Measurements from ENCODE around the gene SHPK.

DNA sequence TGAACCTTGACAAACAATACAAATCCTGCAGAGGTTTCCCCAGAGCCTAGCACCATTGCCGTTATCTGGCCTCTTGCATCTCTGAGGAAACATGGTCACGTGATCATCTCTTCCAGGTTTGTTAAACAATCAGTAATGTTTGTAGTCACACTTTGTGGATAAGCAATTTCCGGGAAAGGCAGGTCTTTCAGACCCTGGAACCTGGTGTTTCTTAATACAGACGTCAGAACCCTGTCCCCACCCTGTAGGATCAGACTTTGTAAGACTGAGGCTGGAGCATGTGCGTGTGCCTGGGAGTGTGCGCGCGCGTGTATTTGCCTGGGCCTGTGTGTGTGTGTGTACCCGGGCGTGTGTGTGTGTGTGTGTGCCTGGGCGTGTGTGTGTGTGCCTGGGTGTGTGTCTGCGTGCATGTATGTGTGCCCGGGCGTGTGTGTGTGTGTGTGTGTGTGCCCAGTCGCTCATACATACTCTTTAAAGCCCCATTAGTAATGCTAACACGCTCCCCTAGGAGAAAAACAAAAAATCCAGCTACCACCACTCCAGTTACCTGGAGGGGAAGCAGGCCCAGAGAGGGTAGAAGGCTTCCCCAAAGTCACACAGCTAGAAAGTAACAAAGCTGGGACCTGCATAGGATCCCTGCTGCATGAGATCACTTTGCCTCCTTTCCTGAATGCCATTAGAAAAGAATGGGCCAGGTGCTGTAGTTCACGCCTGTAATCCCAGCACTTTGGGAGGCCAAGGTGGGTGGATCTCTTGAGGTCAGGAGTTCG is 5.9 kb upstream of the SHPK start:
- TF ChIP-seq ZNF274 (IDR thresholded peaks at IDR 0.05; ENCODE audit: low read depth, low read length): no peak
- no peak for TF ChIP-seq SUZ12 (IDR thresholded peaks at IDR 0.05; ENCODE audit: extremely low read depth, insufficient read depth, insufficient read length)
- TF ChIP-seq YY1 (IDR thresholded peaks at IDR 0.05; ENCODE audit: insufficient read depth, insufficient read length): no peak

Data from NT2/D1 (cell line).